Mucosa of rectum (tissue), 2 donors: ENCODE data around the gene TSFM.

Experiments used
- H3K27ac ChIP-seq, 2 donors: one replicate each; pipeline ENCODE4 v1.7.0; 2013; ENCODE audit warnings: inconsistent platforms in 2 of 2, low read depth in 2 of 2, low read length in 2 of 2
- H3K27me3 ChIP-seq, 2 donors: one replicate each; pipeline ENCODE4 v1.7.0; 2013; ENCODE audit warnings: low read length in 2 of 2; ENCODE audit not compliant: control insufficient read depth in 2 of 2, insufficient read depth in 2 of 2
- H3K36me3 ChIP-seq, 2 donors: one replicate each; pipeline ENCODE4 v1.7.0; 2013; ENCODE audit warnings: low read length in 2 of 2; ENCODE audit not compliant: control insufficient read depth in 2 of 2, insufficient read depth in 2 of 2
- H3K4me1 ChIP-seq, 2 donors: one replicate each; pipeline ENCODE4 v1.7.0; 2013; ENCODE audit warnings: low read length in 2 of 2, mild to moderate bottlenecking in 1 of 2; ENCODE audit not compliant: control insufficient read depth in 2 of 2, insufficient read depth in 2 of 2
- H3K4me3 ChIP-seq, 2 donors: one replicate each; pipeline ENCODE4 v1.7.0; 2013; ENCODE audit warnings: low read length in 2 of 2
- H3K9ac ChIP-seq, 2 donors: one replicate each; pipeline ENCODE4 v1.7.0; 2013; ENCODE audit warnings: low read length in 2 of 2, low read depth in 1 of 2, mild to moderate bottlenecking in 1 of 2
- H3K9me3 ChIP-seq, 2 donors: one replicate each; pipeline ENCODE4 v1.7.0; 2013; ENCODE audit warnings: low read length in 2 of 2; ENCODE audit not compliant: control insufficient read depth in 2 of 2
- donor health status: healthy.
- donor health status: Normal muscosa, but diverticular disease.

TSFM gene

DNA sequence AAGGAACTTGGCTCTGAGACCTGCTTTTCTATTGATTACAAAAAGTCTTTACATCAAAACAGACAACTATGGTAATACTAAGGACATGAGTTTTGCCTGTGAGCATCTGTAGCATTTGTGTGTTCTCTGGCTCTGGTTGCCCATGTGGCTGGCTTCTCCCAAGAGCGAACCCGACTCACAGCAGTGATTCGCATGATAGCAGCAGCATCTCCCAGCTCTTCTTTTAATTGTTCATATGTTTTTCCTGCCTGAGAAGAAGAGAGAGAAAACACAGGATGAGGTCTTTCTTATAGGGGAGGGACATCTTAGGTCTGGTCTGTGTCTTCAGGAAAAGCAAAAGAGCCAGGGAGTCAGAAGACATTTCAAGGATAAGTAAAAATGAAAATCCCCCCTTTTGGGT is 18.4 kb downstream of the TSFM start:
- Histone ChIP-seq H3K36me3 (peaks cover 41 to 45% of the 10 kb centered on the region in 2 donors), H3K9ac (no peak overlapping the region), H3K27ac (no peak overlapping the region), H3K9me3 (no peaks in the 10 kb centered on the region), H3K4me3 (no peak overlapping the region), H3K27me3 (no peaks in the 10 kb centered on the region), H3K4me1 (no peaks in the 10 kb centered on the region)

DNA sequence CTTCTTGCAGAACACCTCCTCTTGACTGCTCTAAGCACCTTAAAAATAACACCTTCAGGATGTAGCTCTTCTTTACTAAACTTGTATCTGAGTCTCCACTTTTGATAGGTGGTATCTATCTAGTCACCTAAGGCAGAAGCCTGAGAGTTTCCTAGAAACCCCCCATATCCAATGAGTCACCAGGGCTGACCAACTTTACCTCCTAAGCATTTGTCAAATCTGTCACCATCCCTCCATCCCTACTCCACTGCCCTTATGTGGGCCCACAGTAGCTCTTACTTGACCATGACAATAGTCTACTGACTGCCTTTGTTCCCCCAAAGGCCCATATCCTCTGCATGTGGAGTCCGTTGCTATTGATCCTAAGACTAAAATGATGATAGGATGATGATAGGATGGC is 20.0 kb downstream of the TSFM start:
- H3K4me1 ChIP-seq, result no peaks in the 10 kb centered on the region
- H3K4me3 ChIP-seq, result no peak overlapping the region
- H3K36me3 ChIP-seq, result peaks cover 41 to 50% of the 10 kb centered on the region in 2 donors
- H3K9me3 ChIP-seq, result no peaks in the 10 kb centered on the region
- no peak overlapping the region for H3K9ac ChIP-seq
- H3K27me3 ChIP-seq, result no peaks in the 10 kb centered on the region
- no peak overlapping the region for H3K27ac ChIP-seq

DNA sequence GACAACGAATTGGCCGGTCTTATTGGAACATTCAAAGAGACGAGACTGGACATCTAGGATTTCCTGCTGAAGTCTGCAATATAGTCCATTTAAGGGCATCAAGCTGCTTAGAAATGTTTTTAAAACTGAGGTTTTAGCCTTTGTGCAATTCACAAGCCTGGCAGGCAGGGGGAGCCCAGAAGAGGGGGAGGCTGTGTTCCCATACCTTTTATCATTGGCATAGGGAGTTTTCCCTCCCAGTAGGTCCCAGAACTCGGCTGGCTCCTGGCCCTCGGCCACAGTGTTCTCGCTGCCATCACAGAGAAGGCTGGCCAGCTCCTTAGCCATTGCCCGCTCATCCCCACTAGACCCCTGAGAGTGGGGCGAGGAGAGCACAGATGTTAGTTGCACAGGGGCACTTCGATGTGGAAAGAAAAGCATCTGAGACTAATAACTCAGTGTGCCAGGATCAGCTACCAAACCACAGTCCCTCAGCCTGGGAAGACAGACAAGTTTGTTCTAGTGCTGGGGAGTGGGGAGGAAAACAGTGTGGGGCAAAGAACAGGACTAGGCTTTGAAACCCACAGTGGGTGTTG is 20.8 kb downstream of the TSFM start:
- Histone ChIP-seq H3K27me3 (no peaks in the 10 kb centered on the region), H3K36me3 (peaks cover 41 to 58% of the 10 kb centered on the region in 2 donors), H3K4me1 (no peaks in the 10 kb centered on the region), H3K9me3 (no peaks in the 10 kb centered on the region), H3K27ac (no peak overlapping the region), H3K4me3 (no peak overlapping the region), H3K9ac (no peak overlapping the region)

DNA sequence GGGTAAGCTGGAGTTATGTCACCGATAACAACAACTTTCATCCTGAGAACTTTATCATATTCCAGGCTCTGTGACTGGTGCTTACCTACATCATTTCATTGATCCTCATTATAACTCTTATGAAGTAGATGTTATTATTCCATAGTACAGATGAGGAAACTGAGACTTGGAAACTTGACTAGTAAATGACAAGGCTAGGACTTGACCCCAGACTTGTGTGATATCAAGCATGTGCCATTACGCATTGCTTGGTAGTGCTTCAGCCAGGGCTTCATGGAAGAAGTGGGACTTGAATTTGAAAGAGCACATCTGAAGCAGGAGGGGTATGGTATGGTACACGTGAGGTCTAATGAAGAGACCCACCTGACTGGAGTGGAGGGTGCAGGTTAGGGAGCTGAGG is 24.1 kb downstream of the TSFM start:
- no peaks in the 10 kb centered on the region for H3K9me3 ChIP-seq
- no peak overlapping the region for H3K9ac ChIP-seq
- H3K4me3 ChIP-seq, result no peak overlapping the region
- no peak overlapping the region for H3K27ac ChIP-seq
- H3K27me3 ChIP-seq, result no peaks in the 10 kb centered on the region
- H3K4me1 ChIP-seq, result no peaks in the 10 kb centered on the region
- H3K36me3 ChIP-seq, result peaks cover 43 to 71% of the 10 kb centered on the region in 2 donors

DNA sequence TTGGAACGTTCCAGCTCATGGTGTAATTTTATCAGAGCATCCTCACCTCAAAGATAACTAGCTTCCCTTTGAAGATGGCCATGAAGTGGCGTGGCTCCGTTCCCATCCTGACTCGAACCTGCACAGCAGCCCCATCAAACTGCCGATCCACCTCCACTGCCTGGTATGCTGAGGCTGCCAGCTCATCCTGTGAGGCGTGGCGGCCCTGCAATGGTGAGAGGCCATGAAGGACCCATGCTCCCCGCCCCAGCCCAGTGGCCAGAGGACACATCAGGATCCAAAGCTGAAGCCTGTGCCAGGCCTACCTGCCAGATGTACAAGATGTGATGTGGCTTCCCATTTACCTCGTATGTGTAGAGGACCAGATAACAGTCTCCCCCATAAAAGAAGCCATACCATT is 24.7 kb downstream of the TSFM start:
- Histone ChIP-seq H3K27ac (no peak overlapping the region), H3K9me3 (no peaks in the 10 kb centered on the region), H3K4me1 (no peaks in the 10 kb centered on the region), H3K36me3 (peaks cover 37 to 65% of the 10 kb centered on the region in 2 donors), H3K9ac (no peak overlapping the region), H3K4me3 (no peak overlapping the region), H3K27me3 (no peaks in the 10 kb centered on the region)

DNA sequence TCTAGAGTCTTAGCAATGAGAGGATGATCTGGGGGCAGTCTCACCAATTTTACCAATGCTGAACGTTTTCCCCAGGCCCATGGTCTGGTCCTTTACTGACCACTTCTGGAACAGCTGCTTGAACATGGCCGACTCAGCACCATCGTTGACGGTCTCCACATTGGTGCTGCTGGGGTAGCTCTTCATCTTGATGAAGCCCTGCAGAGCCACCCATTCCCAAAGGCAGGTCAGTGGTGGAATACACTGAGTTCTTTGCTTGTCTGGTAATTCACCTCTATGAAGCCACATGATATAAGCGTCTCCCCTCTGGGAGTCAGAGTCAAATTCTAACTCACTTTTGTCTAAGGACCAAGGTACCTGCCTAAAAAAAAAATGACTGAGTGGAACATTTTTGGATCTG is 25.8 kb downstream of the TSFM start:
- H3K4me3 ChIP-seq, result no peak overlapping the region
- no peak overlapping the region for H3K9ac ChIP-seq
- H3K4me1 ChIP-seq, result no peaks in the 10 kb centered on the region
- H3K27ac ChIP-seq, result no peak overlapping the region
- no peaks in the 10 kb centered on the region for H3K9me3 ChIP-seq
- H3K27me3 ChIP-seq, result no peaks in the 10 kb centered on the region
- H3K36me3 ChIP-seq, result peaks cover 40 to 64% of the 10 kb centered on the region in 2 donors

DNA sequence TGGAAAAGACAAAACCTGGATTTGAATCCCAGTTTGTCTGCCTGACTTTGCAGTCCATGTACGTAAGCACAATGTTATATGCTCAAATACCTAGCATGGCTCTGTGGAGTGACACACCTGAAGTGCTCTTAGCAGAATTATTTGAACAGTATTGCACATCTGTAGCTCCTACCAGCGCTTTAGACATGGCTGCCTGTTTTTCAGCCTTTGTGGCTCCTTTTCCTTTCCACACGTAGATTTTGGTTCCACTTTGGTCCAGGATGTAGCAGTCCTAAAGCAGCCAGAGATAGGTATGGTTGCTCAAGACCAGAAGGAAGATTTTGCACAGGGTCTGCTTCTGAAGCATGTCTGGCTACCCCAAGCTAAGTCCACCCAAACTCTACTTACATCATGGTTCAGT is 26.8 kb downstream of the TSFM start:
- no peaks in the 10 kb centered on the region for H3K4me1 ChIP-seq
- H3K4me3 ChIP-seq, result no peak overlapping the region
- no peak overlapping the region for H3K27ac ChIP-seq
- peaks cover 40 to 62% of the 10 kb centered on the region in 2 donors for H3K36me3 ChIP-seq
- H3K27me3 ChIP-seq, result no peaks in the 10 kb centered on the region
- H3K9ac ChIP-seq, result no peak overlapping the region
- no peaks in the 10 kb centered on the region for H3K9me3 ChIP-seq

DNA sequence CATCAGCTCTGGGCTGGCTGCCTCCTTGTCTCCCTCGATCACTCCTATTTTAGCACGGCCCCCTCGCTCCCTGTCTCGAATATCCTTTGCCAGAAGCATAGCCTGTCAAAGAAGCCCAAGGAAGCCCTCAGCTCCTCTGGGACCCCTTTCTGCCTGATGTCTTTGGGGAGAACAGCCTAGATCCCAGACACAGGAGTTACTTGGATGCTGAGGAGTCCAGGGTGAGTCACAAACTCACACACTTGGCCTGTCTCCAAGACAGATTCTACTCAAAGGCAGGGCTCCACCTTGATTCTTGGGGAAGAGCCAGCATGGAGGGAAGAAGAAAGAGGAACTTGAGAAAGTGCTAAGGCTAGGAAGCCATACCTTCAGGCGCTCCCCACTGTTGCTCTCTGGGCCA is 27.9 kb downstream of the TSFM start:
- Histone ChIP-seq H3K4me3 (no peak overlapping the region), H3K27ac (no peak overlapping the region), H3K36me3 (peaks cover 40 to 62% of the 10 kb centered on the region in 2 donors), H3K9ac (no peak overlapping the region), H3K27me3 (no peaks in the 10 kb centered on the region), H3K4me1 (peaks cover 0 to under 1% of the 10 kb centered on the region in 2 donors), H3K9me3 (no peaks in the 10 kb centered on the region)

DNA sequence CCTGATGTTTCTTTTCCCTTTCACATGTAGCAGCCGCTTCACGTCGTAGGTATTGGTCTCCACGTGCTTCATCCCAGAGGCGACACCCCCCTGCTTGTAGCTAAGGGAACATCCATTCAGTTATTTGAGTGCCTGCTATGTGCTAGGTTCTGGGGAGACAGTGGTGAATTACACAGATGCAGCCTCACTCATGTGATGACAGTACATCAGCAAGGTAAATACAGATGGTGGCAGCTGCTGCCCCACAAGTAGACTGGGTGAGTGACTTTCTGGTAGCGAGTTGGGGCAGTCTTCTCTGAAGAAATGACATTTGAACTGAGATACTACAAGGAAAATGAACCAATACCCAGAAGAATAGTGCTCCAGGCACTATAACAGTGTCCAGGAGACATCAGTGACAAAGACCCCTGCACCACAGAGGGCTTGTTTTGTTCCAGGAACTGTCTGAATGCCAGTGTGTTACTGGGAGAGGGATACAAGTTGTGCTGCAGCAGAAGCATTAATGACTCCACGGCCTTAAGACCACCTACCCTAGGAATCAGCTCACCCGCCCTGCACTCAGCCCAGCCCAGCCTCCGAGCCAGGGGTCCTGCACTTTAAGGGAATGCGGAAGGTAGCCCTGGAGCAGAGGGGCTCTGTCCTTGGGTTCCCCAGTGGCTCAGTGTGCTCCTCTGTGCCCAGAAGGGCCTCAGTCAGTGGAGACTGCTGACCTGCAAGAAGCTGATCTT is 28.6 kb downstream of the TSFM start:
- H3K4me3 ChIP-seq, result no peak overlapping the region
- H3K27me3 ChIP-seq, result no peaks in the 10 kb centered on the region
- H3K36me3 ChIP-seq, result peaks cover 39 to 60% of the 10 kb centered on the region in 2 donors
- no peak overlapping the region for H3K27ac ChIP-seq
- no peak overlapping the region for H3K9ac ChIP-seq
- H3K9me3 ChIP-seq, result no peaks in the 10 kb centered on the region
- peaks cover 0 to 7% of the 10 kb centered on the region in 2 donors for H3K4me1 ChIP-seq

DNA sequence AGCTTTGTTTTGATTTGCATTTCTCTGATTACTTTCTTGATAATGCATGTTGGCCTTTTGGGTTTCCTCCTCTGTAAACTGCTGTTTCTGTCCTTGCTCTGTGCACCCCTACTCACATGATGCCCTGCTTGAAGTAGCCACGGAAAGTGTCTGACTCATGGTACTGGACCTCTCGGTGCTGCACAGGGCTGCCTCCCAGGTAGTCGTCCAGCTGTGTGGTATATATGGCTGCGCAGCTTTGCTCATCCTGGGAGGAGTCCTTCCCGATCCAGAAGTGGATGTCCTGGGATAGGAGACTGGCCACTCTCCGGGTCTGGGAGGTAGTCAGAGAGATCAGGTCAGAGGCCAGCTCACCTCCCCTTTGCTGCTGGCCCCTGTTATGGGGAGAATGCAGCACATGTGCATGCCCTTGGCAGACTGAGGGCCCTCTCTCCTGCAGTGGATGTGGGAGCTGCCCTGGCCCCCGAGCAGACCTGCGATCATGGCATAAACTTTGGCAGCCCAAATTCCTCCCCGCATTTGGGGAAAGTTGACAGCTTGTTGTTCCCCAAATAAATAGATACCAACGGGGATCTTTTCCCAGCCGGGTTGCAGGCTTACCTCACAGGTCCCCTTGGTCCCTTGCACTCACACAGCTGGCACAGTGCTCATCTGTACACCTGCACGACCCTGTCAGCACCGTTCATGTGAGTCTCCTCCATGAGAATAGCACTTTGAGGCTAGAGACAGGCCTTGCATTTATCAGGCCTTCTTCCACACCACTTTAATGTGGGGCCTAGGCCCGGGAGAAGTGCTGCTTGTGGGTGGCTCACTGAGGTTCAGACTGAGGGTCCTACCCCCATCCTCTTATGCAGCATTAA is 30.8 kb downstream of the TSFM start:
- Histone ChIP-seq H3K9ac (no peak overlapping the region), H3K27me3 (no peaks in the 10 kb centered on the region), H3K27ac (no peak overlapping the region), H3K36me3 (peaks cover 23 to 39% of the 10 kb centered on the region in 2 donors), H3K9me3 (no peaks in the 10 kb centered on the region), H3K4me1 (peaks cover 14 to 21% of the 10 kb centered on the region in 2 donors), H3K4me3 (no peak overlapping the region)
